ENCODE data around the gene INF2. TPM values are rescaled to one million over a fixed set of nuclear protein-coding genes. Genes with fewer than 3 reads are reported as not detected.

Gene INF2
- total RNA-seq, 1 experiment from 2014 or later = 58.3 TPM

DNA sequence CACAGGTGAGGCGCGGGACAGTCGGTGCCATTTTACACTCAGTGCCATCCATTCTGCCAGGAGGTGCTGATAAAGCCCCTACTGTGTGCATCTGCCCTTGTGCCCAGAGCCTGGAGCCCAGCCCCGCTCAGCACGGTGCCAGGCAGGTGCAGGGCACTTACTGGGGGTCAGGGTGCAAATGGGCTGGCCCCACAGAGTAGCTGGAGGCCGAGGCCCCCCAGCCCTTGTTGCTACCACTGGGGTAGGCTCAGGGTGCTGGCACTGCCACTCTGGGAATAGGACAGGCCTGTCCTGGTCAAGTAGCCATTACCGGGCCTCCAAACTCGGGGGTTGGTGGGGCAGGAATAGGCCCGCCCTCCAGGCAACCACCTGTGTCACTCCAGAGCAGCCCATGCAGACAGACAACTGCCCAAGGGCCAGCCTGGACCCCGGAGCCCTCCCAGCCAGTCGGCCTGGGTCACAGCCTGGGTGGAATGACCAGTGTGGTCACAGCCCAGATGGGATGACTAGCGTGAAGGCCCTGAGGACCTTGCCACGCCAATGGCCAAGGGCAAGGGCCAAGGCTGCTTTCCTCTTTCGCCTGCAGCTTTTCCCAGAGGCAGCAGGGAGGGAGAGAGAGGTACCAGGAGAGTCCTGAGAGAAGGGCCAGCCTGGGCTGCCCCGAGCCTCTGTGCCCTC is 3.0 kb downstream of the INF2 start:
- no peak overlapping the region for H3K23ac ChIP-seq (ENCODE audit: insufficient read length, low read depth, low read length)
- peaks cover 6% of the 10 kb centered on the region for H3K23me2 ChIP-seq (ENCODE audit: insufficient read length, low read depth, low read length, poor library complexity, severe bottlenecking)
- H3K56ac ChIP-seq (ENCODE audit: insufficient read length, low read depth, low read length) = no peak overlapping the region
- no peak overlapping the region for H3K27ac ChIP-seq (ENCODE audit: insufficient read length, low read depth, low read length)
- H2AK5ac ChIP-seq (ENCODE audit: insufficient read length, low read length) = no peak overlapping the region
- no peak overlapping the region for H2BK20ac ChIP-seq (ENCODE audit: low read depth, low read length, poor library complexity, severe bottlenecking)
- H3K4ac ChIP-seq (ENCODE audit: low read depth, low read length) = no peak overlapping the region
- TF ChIP-seq, protein P1, sequence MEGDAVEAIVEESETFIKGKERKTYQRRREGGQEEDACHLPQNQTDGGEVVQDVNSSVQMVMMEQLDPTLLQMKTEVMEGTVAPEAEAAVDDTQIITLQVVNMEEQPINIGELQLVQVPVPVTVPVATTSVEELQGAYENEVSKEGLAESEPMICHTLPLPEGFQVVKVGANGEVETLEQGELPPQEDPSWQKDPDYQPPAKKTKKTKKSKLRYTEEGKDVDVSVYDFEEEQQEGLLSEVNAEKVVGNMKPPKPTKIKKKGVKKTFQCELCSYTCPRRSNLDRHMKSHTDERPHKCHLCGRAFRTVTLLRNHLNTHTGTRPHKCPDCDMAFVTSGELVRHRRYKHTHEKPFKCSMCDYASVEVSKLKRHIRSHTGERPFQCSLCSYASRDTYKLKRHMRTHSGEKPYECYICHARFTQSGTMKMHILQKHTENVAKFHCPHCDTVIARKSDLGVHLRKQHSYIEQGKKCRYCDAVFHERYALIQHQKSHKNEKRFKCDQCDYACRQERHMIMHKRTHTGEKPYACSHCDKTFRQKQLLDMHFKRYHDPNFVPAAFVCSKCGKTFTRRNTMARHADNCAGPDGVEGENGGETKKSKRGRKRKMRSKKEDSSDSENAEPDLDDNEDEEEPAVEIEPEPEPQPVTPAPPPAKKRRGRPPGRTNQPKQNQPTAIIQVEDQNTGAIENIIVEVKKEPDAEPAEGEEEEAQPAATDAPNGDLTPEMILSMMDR (conservative IDR thresholded peaks at IDR 0.05) = no peak
- no peak overlapping the region for H3K18ac ChIP-seq (ENCODE audit: insufficient read length, low read depth, low read length)
- H3K27ac Mint-ChIP-seq = no peak overlapping the region
- H2AFZ ChIP-seq (ENCODE audit: low read length) = no peak overlapping the region
- no peak overlapping the region; the same call in 1 of the 2 replicates for H3K14ac ChIP-seq (ENCODE audit: insufficient read depth, low read length)
- no peaks in the 10 kb centered on the region for H3K27me3 Mint-ChIP-seq (ENCODE audit: low read depth)
- H2BK15ac ChIP-seq (ENCODE audit: low read depth, low read length) = no peak overlapping the region
- H4K8ac ChIP-seq (replicated peaks; ENCODE audit: insufficient read length, low read depth, low read length) = no peak overlapping the region
- peaks cover 4% of the 10 kb centered on the region; the same call in 1 of the 2 replicates for H3K79me2 ChIP-seq (ENCODE audit: insufficient read depth, low read length)
- no peaks in the 10 kb centered on the region for H3K9me3 ChIP-seq (ENCODE audit: control insufficient read depth, low read depth, low read length)
- H3K9ac ChIP-seq (ENCODE audit: extremely low read depth, insufficient read length, low read length) = no peak overlapping the region
- no peak overlapping the region for H3K4me3 Mint-ChIP-seq
- peaks cover 4% of the 10 kb centered on the region; the same call in 1 of the 2 replicates for H3K4me1 ChIP-seq (ENCODE audit: insufficient read depth, low read length)
- H2BK12ac ChIP-seq (ENCODE audit: insufficient read length, low read depth, low read length) = no peak overlapping the region
- H2BK5ac ChIP-seq (ENCODE audit: insufficient read length, low read length) = no peak overlapping the region
- H3K27me3 ChIP-seq (ENCODE audit: insufficient read depth, low read length) = no peaks in the 10 kb centered on the region
- no peak overlapping the region for H4K91ac ChIP-seq (ENCODE audit: insufficient read length, low read depth, low read length)
- no peaks in the 10 kb centered on the region for H3K9me3 Mint-ChIP-seq
- H3K4me1 Mint-ChIP-seq = peaks cover 25 to 41% of the 10 kb centered on the region in 2 experiments
- no peak overlapping the region for H3K4me2 ChIP-seq (ENCODE audit: insufficient read depth, insufficient read length, low read length)
- peaks cover 5% of the 10 kb centered on the region for H3K79me1 ChIP-seq (ENCODE audit: insufficient read depth, low read depth, low read length, poor library complexity, severe bottlenecking)
- no peak overlapping the region for H2BK120ac ChIP-seq (ENCODE audit: low read depth, low read length, poor library complexity, severe bottlenecking)
- H4K5ac ChIP-seq (ENCODE audit: insufficient read length, low read depth, low read length) = no peak overlapping the region
- H3K36me3 Mint-ChIP-seq (ENCODE audit: insufficient read depth in 1 of 3, low read depth in 3 of 3) = peaks cover 4 to 10% (median 9%) of the 10 kb centered on the region in 3 experiments; a peak in 6 of 7 replicates
- H4K20me1 ChIP-seq (ENCODE audit: control insufficient read depth, insufficient read depth, insufficient read length) = no peaks in the 10 kb centered on the region
- no CpG with 5 or more reads among the region's 15 CpGs for WGBS (ENCODE audit: extremely low coverage, insufficient read length, low lambda C conversion rate)
- no peak overlapping the region for H3T11ph ChIP-seq (ENCODE audit: low read length)
- no peak for DNase-seq

Data from H9 (cell line).